Choroid plexus epithelial cell (primary cell): ENCODE measurements around the gene TUT4.

Experiments used
- DNase-seq: peaks from one replicate; pipeline ENCODE4 v3.0.0-alpha.2; 2010; ENCODE audit warnings: low read depth
- H3K4me3 ChIP-seq: 2 replicates; pipeline ENCODE4 v1.5.1; 2011; ENCODE audit warnings: low read depth, mild to moderate bottlenecking, control low read depth, low read length, moderate library complexity
- CTCF ChIP-seq: conservative IDR thresholded peaks from 2 replicates; pipeline ENCODE4 v1.5.1; 2011; ENCODE audit warnings: low read depth, mild to moderate bottlenecking, control low read depth, inconsistent platforms, low read length, moderate library complexity

Gene TUT4

GRCh38 chr1:52523376-52523775 lies 29.5 kb downstream of the TUT4 start:
- peak; percentile 53 for DNase-seq
- no peak for TF ChIP-seq CTCF
- no peak overlapping the region for H3K4me3 ChIP-seq

- no peak for TF ChIP-seq CTCF
- no peak overlapping the region for H3K4me3 ChIP-seq
- peak; percentile 44 for DNase-seq
Measured at GRCh38 chr1:52520148-52520547, 32.7 kb downstream of the TUT4 start.

- no peak for TF ChIP-seq CTCF
- H3K4me3 ChIP-seq = no peak overlapping the region
- DNase-seq = no peak
Measured at GRCh38 chr1:52518962-52519361, 33.9 kb downstream of the TUT4 start.

GRCh38 chr1:52511851-52512615 lies 40.9 kb downstream of the TUT4 start:
- H3K4me3 ChIP-seq = no peak overlapping the region
- DNase-seq = no peak
- TF ChIP-seq CTCF = no peak

GRCh38 chr1:52511439-52511838 lies 41.5 kb downstream of the TUT4 start:
- H3K4me3 ChIP-seq = no peak overlapping the region
- no peak for DNase-seq
- no peak for TF ChIP-seq CTCF

GRCh38 chr1:52506920-52507546 lies 45.9 kb downstream of the TUT4 start:
- H3K4me3 ChIP-seq = no peak overlapping the region
- no peak for DNase-seq
- no peak for TF ChIP-seq CTCF

- no peak for TF ChIP-seq CTCF
- DNase-seq = no peak
- H3K4me3 ChIP-seq = no peak overlapping the region
Measured at GRCh38 chr1:52506349-52506748, 46.5 kb downstream of the TUT4 start.
